GM18511 (cell line): ENCODE results near the gene ASIC1.

Experiments used
- ATAC-seq: cut with Tn5 transposase; IDR thresholded peaks from one replicate; pipeline ENCODE4 v1.9.1; 2021; ENCODE audit warnings: mild to moderate bottlenecking, moderate library complexity; ENCODE audit not compliant: unreplicated experiment

ASIC1 gene

GRCh38 chr12:50060120-50060468 is 2.7 kb downstream of the ASIC1 start:
- no peak for ATAC-seq

- ATAC-seq: no peak
Measured at GRCh38 chr12:50061171-50061570, 3.8 kb downstream of the ASIC1 start.

GRCh38 chr12:50061946-50062686 is 4.7 kb downstream of the ASIC1 start:
- no peak for ATAC-seq

- ATAC-seq: no peak
Measured at GRCh38 chr12:50062728-50063460, 5.5 kb downstream of the ASIC1 start.

GRCh38 chr12:50065726-50066310 is 8.4 kb downstream of the ASIC1 start:
- no peak for ATAC-seq

GRCh38 chr12:50066402-50066801 is 9.0 kb downstream of the ASIC1 start:
- ATAC-seq: no peak

- ATAC-seq: no peak
Measured at GRCh38 chr12:50069069-50069468, 11.7 kb downstream of the ASIC1 start.

- ATAC-seq: no peak
Measured at GRCh38 chr12:50069539-50069938, 12.1 kb downstream of the ASIC1 start.

- ATAC-seq: no peak
Measured at GRCh38 chr12:50070314-50071060, 13.1 kb downstream of the ASIC1 start.

- ATAC-seq: no peak
Measured at GRCh38 chr12:50072198-50072907, 15.0 kb downstream of the ASIC1 start.

- ATAC-seq: no peak
Measured at GRCh38 chr12:50073206-50073605, 15.8 kb downstream of the ASIC1 start.

- no peak for ATAC-seq
Measured at GRCh38 chr12:50073712-50074111, 16.3 kb downstream of the ASIC1 start.

- ATAC-seq: peak; percentile 79
Measured at GRCh38 chr12:50074936-50075807, 17.8 kb downstream of the ASIC1 start.

GRCh38 chr12:50075808-50076170 is 18.4 kb downstream of the ASIC1 start:
- no peak for ATAC-seq

GRCh38 chr12:50077099-50077498 is 19.7 kb downstream of the ASIC1 start:
- no peak for ATAC-seq

- no peak for ATAC-seq
Measured at GRCh38 chr12:50078281-50078680, 20.9 kb downstream of the ASIC1 start.

- ATAC-seq: no peak
Measured at GRCh38 chr12:50079771-50080170, 22.4 kb downstream of the ASIC1 start.

- no peak for ATAC-seq
Measured at GRCh38 chr12:50081096-50081808, 23.9 kb downstream of the ASIC1 start.

GRCh38 chr12:50082644-50083043 is 25.2 kb downstream of the ASIC1 start:
- ATAC-seq: no peak
